Hepatocyte (in vitro differentiated cells): ENCODE results near the gene NR1H3. TPM values are rescaled to one million over a fixed set of nuclear protein-coding genes. Genes with fewer than 3 reads are reported as not detected.

Source experiments
- DNase-seq: peaks from one replicate; pipeline ENCODE4 v3.0.0-alpha.2; 2016; ENCODE audit warnings: low spot score
- H2AFZ ChIP-seq: fragments of 200-600 bp; sonication (generic); 2 replicates; pipeline ENCODE4 v1.6.0; 2016; ENCODE audit warnings: antibody characterized with exemption, mild to moderate bottlenecking
- H3K27ac ChIP-seq: fragments of 200-600 bp; sonication (generic); 2 replicates; pipeline ENCODE4 v1.5.1; 2016; ENCODE audit warnings: mild to moderate bottlenecking
- H3K27me3 ChIP-seq: fragments of 200-600 bp; sonication (generic); 2 replicates; pipeline ENCODE4 v1.6.1; 2016
- H3K36me3 ChIP-seq: fragments of 200-600 bp; sonication (generic); replicated peaks from 2 replicates; pipeline ENCODE4 v1.5.1; 2016; ENCODE audit warnings: low read depth; ENCODE audit not compliant: insufficient read depth
- H3K4me1 ChIP-seq: fragments of 200-600 bp; sonication (generic); 2 replicates; pipeline ENCODE4 v1.5.1; 2016; ENCODE audit warnings: mild to moderate bottlenecking, moderate library complexity; ENCODE audit not compliant: insufficient read depth
- H3K4me2 ChIP-seq: fragments of 200-600 bp; sonication (generic); 2 replicates; pipeline ENCODE4 v1.6.0; 2016
- H3K4me3 ChIP-seq: fragments of 200-600 bp; sonication (generic); 2 replicates; pipeline ENCODE4 v1.5.1; 2016; ENCODE audit warnings: mild to moderate bottlenecking
- H3K79me2 ChIP-seq: fragments of 200-600 bp; sonication (generic); 2 replicates; pipeline ENCODE4 v1.6.0; 2017; ENCODE audit warnings: mild to moderate bottlenecking
- H3K9me2 ChIP-seq: fragments of 200-600 bp; sonication (generic); replicated peaks from 2 replicates; pipeline ENCODE4 v1.6.0; 2017; ENCODE audit warnings: mild to moderate bottlenecking; ENCODE audit not compliant: insufficient read depth
- H3K9me3 ChIP-seq: fragments of 200-600 bp; sonication (generic); 2 replicates; pipeline ENCODE4 v1.5.1; 2016; ENCODE audit warnings: low read depth, mild to moderate bottlenecking
- H4K20me1 ChIP-seq: fragments of 200-600 bp; sonication (generic); 2 replicates; pipeline ENCODE4 v1.6.0; 2016; ENCODE audit warnings: mild to moderate bottlenecking; ENCODE audit not compliant: insufficient read depth, poor library complexity, severe bottlenecking
- EZH2 ChIP-seq: fragments of 200-600 bp; sonication (generic); IDR thresholded peaks from 2 replicates; pipeline ENCODE4 v1.6.1; 2016; ENCODE audit warnings: antibody characterized with exemption, mild to moderate bottlenecking, borderline replicate concordance
- EZH2phosphoT487 ChIP-seq: fragments of 200-600 bp; sonication (generic); IDR thresholded peaks from one replicate; pipeline ENCODE4 v1.6.1; 2018; ENCODE audit warnings: antibody characterized with exemption, mild to moderate bottlenecking, low read depth, moderate library complexity; ENCODE audit not compliant: unreplicated experiment, severe bottlenecking
- WGBS: methylation state at CpG from one replicate; pipeline ENCODE4 v1.1.6; 2016; ENCODE audit warnings: low lambda C conversion rate; ENCODE audit errors: missing lambda C conversion rate; 5-methylcytosine and 5-hydroxymethylcytosine counted together
- polyA plus RNA-seq: library from polyadenylated mRNA; unstranded; fragments of >200 nt; fragmentation: Nextera tagmentation; extraction: Ambion mirVana; gene quantifications from 2 replicates; pipeline ENCODE4 v1.2.1, GENCODE V29; 2016
- total RNA-seq: library from RNA; depleted of rRNA; stranded (reverse); fragments of >200 nt; gene quantifications from 2 replicates; pipeline ENCODE4 v1.2.3, GENCODE V29; 2014
- TF ChIP-seq, protein P1 (sequence below): fragments of 200-600 bp; sonication (generic); IDR thresholded peaks from 2 replicates; pipeline ENCODE4 v1.5.1; 2016; ENCODE audit warnings: antibody characterized with exemption, mild to moderate bottlenecking; ENCODE audit not compliant: poor library complexity

The NR1H3 gene
- total and polyA plus RNA-seq, 2 experiments from 2014 or later = 43.1 to 49.5 TPM

DNA sequence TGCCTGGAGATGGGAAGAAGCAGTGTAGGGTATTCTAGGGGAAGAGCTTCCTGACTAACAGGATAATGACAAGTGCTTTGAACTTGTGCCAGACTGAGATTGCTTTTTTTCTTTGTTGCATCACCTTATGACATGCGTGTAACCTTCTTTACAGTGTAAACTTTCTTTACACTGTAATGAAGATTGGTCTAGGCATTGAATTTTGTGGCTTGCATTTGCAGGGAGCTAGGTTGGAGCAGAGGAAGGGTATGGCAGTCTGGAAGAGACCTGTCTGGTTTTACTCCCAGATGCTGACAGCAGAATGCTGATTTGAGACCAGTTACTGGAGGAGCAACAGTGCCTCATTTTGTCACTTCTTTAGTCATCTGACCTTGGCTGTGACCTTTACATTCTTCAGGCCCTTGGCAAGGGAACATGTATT, 37.4 kb upstream of the NR1H3 start:
- Histone ChIP-seq H3K9me3 (no peaks in the 10 kb centered on the region), H3K9me2 (no peaks in the 10 kb centered on the region), H3K79me2 (peaks cover 33% of the 10 kb centered on the region), H3K4me3 (no peak overlapping the region), H4K20me1 (no peaks in the 10 kb centered on the region), H3K4me2 (no peak overlapping the region), H3K4me1 (peaks cover 29% of the 10 kb centered on the region), H3K27me3 (no peaks in the 10 kb centered on the region), H2AFZ (no peak overlapping the region), H3K27ac (no peak overlapping the region), H3K36me3 (no peaks in the 10 kb centered on the region)
- WGBS = 56% methylated on average over 1 of the region's 1 CpG
- no peak for TF ChIP-seq EZH2
- no peak for TF ChIP-seq EZH2phosphoT487
- TF ChIP-seq, protein P1, sequence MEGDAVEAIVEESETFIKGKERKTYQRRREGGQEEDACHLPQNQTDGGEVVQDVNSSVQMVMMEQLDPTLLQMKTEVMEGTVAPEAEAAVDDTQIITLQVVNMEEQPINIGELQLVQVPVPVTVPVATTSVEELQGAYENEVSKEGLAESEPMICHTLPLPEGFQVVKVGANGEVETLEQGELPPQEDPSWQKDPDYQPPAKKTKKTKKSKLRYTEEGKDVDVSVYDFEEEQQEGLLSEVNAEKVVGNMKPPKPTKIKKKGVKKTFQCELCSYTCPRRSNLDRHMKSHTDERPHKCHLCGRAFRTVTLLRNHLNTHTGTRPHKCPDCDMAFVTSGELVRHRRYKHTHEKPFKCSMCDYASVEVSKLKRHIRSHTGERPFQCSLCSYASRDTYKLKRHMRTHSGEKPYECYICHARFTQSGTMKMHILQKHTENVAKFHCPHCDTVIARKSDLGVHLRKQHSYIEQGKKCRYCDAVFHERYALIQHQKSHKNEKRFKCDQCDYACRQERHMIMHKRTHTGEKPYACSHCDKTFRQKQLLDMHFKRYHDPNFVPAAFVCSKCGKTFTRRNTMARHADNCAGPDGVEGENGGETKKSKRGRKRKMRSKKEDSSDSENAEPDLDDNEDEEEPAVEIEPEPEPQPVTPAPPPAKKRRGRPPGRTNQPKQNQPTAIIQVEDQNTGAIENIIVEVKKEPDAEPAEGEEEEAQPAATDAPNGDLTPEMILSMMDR = no peak
- DNase-seq = no peak

DNA sequence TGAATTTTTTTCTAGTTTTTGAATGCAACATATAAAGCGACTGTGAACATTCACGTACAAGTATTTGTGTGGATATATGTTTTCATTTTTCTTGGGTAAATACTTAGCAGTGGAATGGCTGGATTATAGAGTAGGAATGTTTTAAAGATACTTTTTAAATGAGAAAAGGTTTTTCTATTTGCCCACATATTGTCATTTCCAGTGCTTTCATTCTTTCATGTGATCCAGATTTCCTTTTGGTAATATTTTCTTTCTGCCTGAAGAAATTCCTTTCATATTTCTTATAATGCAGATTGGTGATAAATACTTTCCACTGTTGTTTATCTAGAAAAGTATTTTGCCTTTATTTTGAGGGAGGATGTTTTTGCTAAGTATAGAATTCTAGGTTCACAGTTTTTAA, 35.1 kb upstream of the NR1H3 start:
- H3K79me2 ChIP-seq = peaks cover 20% of the 10 kb centered on the region
- 95% methylated on average over 2 of the region's 2 CpGs for WGBS

DNA sequence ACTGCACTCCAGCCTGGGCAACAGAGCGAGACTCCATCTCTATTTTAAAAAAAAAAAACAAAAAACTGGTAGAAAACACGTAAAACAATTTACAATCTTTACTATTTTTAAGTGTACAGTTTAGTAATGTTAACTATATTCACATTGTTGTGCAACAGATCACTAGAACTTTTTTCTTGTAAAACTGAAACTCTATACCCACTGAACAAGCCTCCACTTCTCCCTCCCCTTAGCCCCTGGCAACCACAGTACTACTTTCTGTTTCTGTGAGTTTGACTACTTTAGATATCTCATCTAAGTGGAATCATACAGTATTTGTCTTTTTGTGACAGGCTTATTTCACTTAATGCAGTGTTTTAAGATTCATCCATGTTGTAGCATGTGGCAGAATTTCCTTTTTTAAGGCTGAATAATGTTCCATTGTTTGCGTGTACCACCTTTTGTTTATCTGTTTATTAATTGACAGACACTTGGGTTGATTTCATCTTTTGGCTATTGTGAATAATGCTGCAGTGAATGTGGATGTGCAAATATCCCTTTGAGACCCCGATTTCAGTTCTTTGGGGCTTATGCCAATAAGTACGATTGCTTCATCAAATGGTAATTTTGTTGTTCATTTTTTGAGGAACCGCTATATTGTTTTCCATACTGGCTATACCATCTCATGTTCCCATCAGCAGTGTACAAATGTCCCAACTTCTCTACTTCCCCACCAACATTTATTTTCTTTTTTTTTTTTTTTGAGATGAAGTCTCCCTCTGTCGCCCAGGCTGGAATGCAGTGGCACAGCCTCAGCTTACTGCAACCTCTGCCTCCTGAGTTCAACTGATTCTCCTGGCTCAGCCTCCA, 32.0 kb upstream of the NR1H3 start:
- Histone ChIP-seq H3K27ac (no peak overlapping the region), H3K9me3 (no peaks in the 10 kb centered on the region), H3K27me3 (no peaks in the 10 kb centered on the region), H3K36me3 (no peaks in the 10 kb centered on the region), H3K9me2 (no peaks in the 10 kb centered on the region), H3K79me2 (no peaks in the 10 kb centered on the region), H3K4me2 (no peak overlapping the region), H4K20me1 (no peaks in the 10 kb centered on the region), H2AFZ (no peak overlapping the region), H3K4me3 (no peak overlapping the region), H3K4me1 (no peaks in the 10 kb centered on the region)
- DNase-seq = no peak
- TF ChIP-seq EZH2phosphoT487 (no peak), EZH2 (no peak)
- TF ChIP-seq, protein P1 = no peak
- WGBS = 97% methylated on average over 6 of the region's 7 CpGs

More for the DNA sequence above, 35.1 kb upstream of the NR1H3 start:
- no peak for DNase-seq
- H3K4me2 ChIP-seq = no peak overlapping the region
- H2AFZ ChIP-seq = no peak overlapping the region
- no peaks in the 10 kb centered on the region for H3K27me3 ChIP-seq
- no peaks in the 10 kb centered on the region for H3K36me3 ChIP-seq
- H4K20me1 ChIP-seq = no peaks in the 10 kb centered on the region
- H3K27ac ChIP-seq = no peak overlapping the region
- H3K4me3 ChIP-seq = no peak overlapping the region
- no peaks in the 10 kb centered on the region for H3K9me3 ChIP-seq
- H3K9me2 ChIP-seq = no peaks in the 10 kb centered on the region
- peaks cover 10% of the 10 kb centered on the region for H3K4me1 ChIP-seq
- TF ChIP-seq, protein P1 = no peak
- TF ChIP-seq EZH2phosphoT487 (no peak), EZH2 (no peak)
